Measurements from ENCODE around the gene SLC2A11.

The SLC2A11 gene

GRCh38 chr22:23837911-23838680 is 19.6 kb upstream of the SLC2A11 start:
- Histone ChIP-seq H3K4me1 (ENCODE audit: control insufficient read depth, insufficient read depth, low read length, poor library complexity, severe bottlenecking) (peaks cover 8% of the 10 kb centered on the region), H3K27ac (ENCODE audit: insufficient read depth, low read length, poor library complexity, severe bottlenecking) (no peak overlapping the region), H3K36me3 (ENCODE audit: control insufficient read depth, insufficient read depth, low read length) (peaks cover 17% of the 10 kb centered on the region)

GRCh38 chr22:23838681-23839468 is 18.8 kb upstream of the SLC2A11 start, which contains the start of gene DERL3:
Gene DERL3 (minus strand): TSS chr22:23839006. CDS start chr22:23838987, 19 bp downstream.
- H3K27ac ChIP-seq (ENCODE audit: insufficient read depth, low read length, poor library complexity, severe bottlenecking), result no peak within 1 kb of the TSS
- peaks cover 8% of the 10 kb centered on the region for H3K4me1 ChIP-seq (ENCODE audit: control insufficient read depth, insufficient read depth, low read length, poor library complexity, severe bottlenecking)
- no peaks in the 10 kb centered on the region for H3K27me3 ChIP-seq (replicated peaks; ENCODE audit: control insufficient read depth, insufficient read depth, low read length, poor library complexity, severe bottlenecking)
- H3K4me3 ChIP-seq (ENCODE audit: insufficient read depth, low read depth, low read length, poor library complexity, severe bottlenecking), result peak within 1 kb of the TSS; percentile 56
- peak; percentile 93 for DNase-seq
- peaks cover 10% of the 10 kb centered on the region for H3K36me3 ChIP-seq (ENCODE audit: control insufficient read depth, insufficient read depth, low read length)
- no peaks in the 10 kb centered on the region for H3K9me3 ChIP-seq (ENCODE audit: control insufficient read depth, low read length)

More at GRCh38 chr22:23837911-23838680, 19.6 kb upstream of the SLC2A11 start:
- H3K27me3 ChIP-seq (replicated peaks; ENCODE audit: control insufficient read depth, insufficient read depth, low read length, poor library complexity, severe bottlenecking), result no peaks in the 10 kb centered on the region
- H3K9me3 ChIP-seq (ENCODE audit: control insufficient read depth, low read length), result no peaks in the 10 kb centered on the region
- H3K4me3 ChIP-seq (ENCODE audit: insufficient read depth, low read depth, low read length, poor library complexity, severe bottlenecking), result peak overlapping the region; percentile 56
- no peak for DNase-seq

- Histone ChIP-seq H3K9me3 (ENCODE audit: control insufficient read depth, low read length) (no peaks in the 10 kb centered on the region), H3K27ac (ENCODE audit: insufficient read depth, low read length, poor library complexity, severe bottlenecking) (no peak overlapping the region), H3K27me3 (replicated peaks; ENCODE audit: control insufficient read depth, insufficient read depth, low read length, poor library complexity, severe bottlenecking) (no peaks in the 10 kb centered on the region), H3K4me1 (ENCODE audit: control insufficient read depth, insufficient read depth, low read length, poor library complexity, severe bottlenecking) (peaks cover 8% of the 10 kb centered on the region), H3K36me3 (ENCODE audit: control insufficient read depth, insufficient read depth, low read length) (peaks cover 2% of the 10 kb centered on the region), H3K4me3 (ENCODE audit: insufficient read depth, low read depth, low read length, poor library complexity, severe bottlenecking) (no peak overlapping the region)
- DNase-seq, result no peak
Observed at GRCh38 chr22:23840026-23840425, 17.6 kb upstream of the SLC2A11 start.

- Histone ChIP-seq H3K9me3 (ENCODE audit: control insufficient read depth, low read length) (no peaks in the 10 kb centered on the region), H3K4me3 (ENCODE audit: insufficient read depth, low read depth, low read length, poor library complexity, severe bottlenecking) (no peak overlapping the region), H3K36me3 (ENCODE audit: control insufficient read depth, insufficient read depth, low read length) (no peaks in the 10 kb centered on the region), H3K27me3 (replicated peaks; ENCODE audit: control insufficient read depth, insufficient read depth, low read length, poor library complexity, severe bottlenecking) (no peaks in the 10 kb centered on the region), H3K4me1 (ENCODE audit: control insufficient read depth, insufficient read depth, low read length, poor library complexity, severe bottlenecking) (peaks cover 8% of the 10 kb centered on the region), H3K27ac (ENCODE audit: insufficient read depth, low read length, poor library complexity, severe bottlenecking) (no peak overlapping the region)
- no peak for DNase-seq
Observed at GRCh38 chr22:23841292-23841691, 16.4 kb upstream of the SLC2A11 start.

- H3K36me3 ChIP-seq (ENCODE audit: control insufficient read depth, insufficient read depth, low read length), result no peaks in the 10 kb centered on the region
- no peaks in the 10 kb centered on the region for H3K9me3 ChIP-seq (ENCODE audit: control insufficient read depth, low read length)
- H3K4me1 ChIP-seq (ENCODE audit: control insufficient read depth, insufficient read depth, low read length, poor library complexity, severe bottlenecking), result peaks cover 8% of the 10 kb centered on the region
- no peak overlapping the region for H3K27ac ChIP-seq (ENCODE audit: insufficient read depth, low read length, poor library complexity, severe bottlenecking)
- DNase-seq, result no peak
- H3K27me3 ChIP-seq (replicated peaks; ENCODE audit: control insufficient read depth, insufficient read depth, low read length, poor library complexity, severe bottlenecking), result no peaks in the 10 kb centered on the region
- H3K4me3 ChIP-seq (ENCODE audit: insufficient read depth, low read depth, low read length, poor library complexity, severe bottlenecking), result no peak overlapping the region
Observed at GRCh38 chr22:23841736-23842445, 15.8 kb upstream of the SLC2A11 start.

- no peaks in the 10 kb centered on the region for H3K9me3 ChIP-seq (ENCODE audit: control insufficient read depth, low read length)
- H3K36me3 ChIP-seq (ENCODE audit: control insufficient read depth, insufficient read depth, low read length), result no peaks in the 10 kb centered on the region
- H3K4me3 ChIP-seq (ENCODE audit: insufficient read depth, low read depth, low read length, poor library complexity, severe bottlenecking), result no peak overlapping the region
- H3K4me1 ChIP-seq (ENCODE audit: control insufficient read depth, insufficient read depth, low read length, poor library complexity, severe bottlenecking), result peaks cover 8% of the 10 kb centered on the region
- DNase-seq, result no peak
- H3K27me3 ChIP-seq (replicated peaks; ENCODE audit: control insufficient read depth, insufficient read depth, low read length, poor library complexity, severe bottlenecking), result no peaks in the 10 kb centered on the region
- H3K27ac ChIP-seq (ENCODE audit: insufficient read depth, low read length, poor library complexity, severe bottlenecking), result no peak overlapping the region
Observed at GRCh38 chr22:23842599-23842998, 15.1 kb upstream of the SLC2A11 start.

- no peak overlapping the region for H3K27ac ChIP-seq (ENCODE audit: insufficient read depth, low read length, poor library complexity, severe bottlenecking)
- no peaks in the 10 kb centered on the region for H3K27me3 ChIP-seq (replicated peaks; ENCODE audit: control insufficient read depth, insufficient read depth, low read length, poor library complexity, severe bottlenecking)
- H3K36me3 ChIP-seq (ENCODE audit: control insufficient read depth, insufficient read depth, low read length), result no peaks in the 10 kb centered on the region
- no peaks in the 10 kb centered on the region for H3K9me3 ChIP-seq (ENCODE audit: control insufficient read depth, low read length)
- no peak overlapping the region for H3K4me3 ChIP-seq (ENCODE audit: insufficient read depth, low read depth, low read length, poor library complexity, severe bottlenecking)
- DNase-seq, result no peak
- peaks cover 2% of the 10 kb centered on the region for H3K4me1 ChIP-seq (ENCODE audit: control insufficient read depth, insufficient read depth, low read length, poor library complexity, severe bottlenecking)
Observed at GRCh38 chr22:23844739-23845202, 12.9 kb upstream of the SLC2A11 start.

- no peak overlapping the region for H3K27ac ChIP-seq (ENCODE audit: insufficient read depth, low read length, poor library complexity, severe bottlenecking)
- H3K4me1 ChIP-seq (ENCODE audit: control insufficient read depth, insufficient read depth, low read length, poor library complexity, severe bottlenecking), result peaks cover 3% of the 10 kb centered on the region
- H3K9me3 ChIP-seq (ENCODE audit: control insufficient read depth, low read length), result no peaks in the 10 kb centered on the region
- no peaks in the 10 kb centered on the region for H3K36me3 ChIP-seq (ENCODE audit: control insufficient read depth, insufficient read depth, low read length)
- H3K4me3 ChIP-seq (ENCODE audit: insufficient read depth, low read depth, low read length, poor library complexity, severe bottlenecking), result no peak overlapping the region
- no peak for DNase-seq
- no peaks in the 10 kb centered on the region for H3K27me3 ChIP-seq (replicated peaks; ENCODE audit: control insufficient read depth, insufficient read depth, low read length, poor library complexity, severe bottlenecking)
Observed at GRCh38 chr22:23845265-23846080, 12.2 kb upstream of the SLC2A11 start.

GRCh38 chr22:23846081-23846469 is 11.6 kb upstream of the SLC2A11 start:
- no peak for DNase-seq
- Histone ChIP-seq H3K4me3 (ENCODE audit: insufficient read depth, low read depth, low read length, poor library complexity, severe bottlenecking) (no peak overlapping the region), H3K27me3 (replicated peaks; ENCODE audit: control insufficient read depth, insufficient read depth, low read length, poor library complexity, severe bottlenecking) (no peaks in the 10 kb centered on the region), H3K9me3 (ENCODE audit: control insufficient read depth, low read length) (no peaks in the 10 kb centered on the region), H3K4me1 (ENCODE audit: control insufficient read depth, insufficient read depth, low read length, poor library complexity, severe bottlenecking) (peaks cover 3% of the 10 kb centered on the region), H3K27ac (ENCODE audit: insufficient read depth, low read length, poor library complexity, severe bottlenecking) (no peak overlapping the region), H3K36me3 (ENCODE audit: control insufficient read depth, insufficient read depth, low read length) (no peaks in the 10 kb centered on the region)

Data from effector memory CD4-positive, alpha-beta T cell (primary cell).